ENCODE results near the gene ANGPTL2.

The ANGPTL2 gene

GRCh38 chr9:127139775-127140174, 17.3 kb upstream of the ANGPTL2 start:
- H3K9me2 ChIP-seq (replicated peaks; ENCODE audit: insufficient read depth, low read length), result no peaks in the 10 kb centered on the region
- no peak overlapping the region for H3K4me2 ChIP-seq (ENCODE audit: low read depth, low read length)
- H3K9me3 ChIP-seq (replicated peaks; ENCODE audit: insufficient read depth, low read length), result no peaks in the 10 kb centered on the region
- H3K9ac ChIP-seq (ENCODE audit: low read length), result no peak overlapping the region
- H3K79me2 ChIP-seq (ENCODE audit: low read length), result no peaks in the 10 kb centered on the region
- no peaks in the 10 kb centered on the region for H3F3A ChIP-seq (ENCODE audit: insufficient read depth, low read length)
- H3K4me3 ChIP-seq (ENCODE audit: low read length), result no peak overlapping the region
- H3K27ac ChIP-seq (ENCODE audit: low read length), result no peak overlapping the region
- H3K27me3 ChIP-seq (replicated peaks; ENCODE audit: insufficient read depth, low read length), result no peaks in the 10 kb centered on the region
- no peak for DNase-seq
- H3K36me3 ChIP-seq (replicated peaks; ENCODE audit: insufficient read depth, low read length), result no peaks in the 10 kb centered on the region
- no peak overlapping the region for H2AFZ ChIP-seq (ENCODE audit: low read length)
- H4K20me1 ChIP-seq (ENCODE audit: insufficient read depth, low read length), result no peaks in the 10 kb centered on the region
- no peaks in the 10 kb centered on the region for H3K4me1 ChIP-seq (ENCODE audit: low read length)
- TF ChIP-seq CTCF (IDR thresholded peaks at IDR 0.05; ENCODE audit: low read length) (no peak), EZH2phosphoT487 (IDR thresholded peaks at IDR 0.05; ENCODE audit: low read length) (no peak)

GRCh38 chr9:127139071-127139731, 16.8 kb upstream of the ANGPTL2 start:
- TF ChIP-seq CTCF (IDR thresholded peaks at IDR 0.05; ENCODE audit: low read length) (no peak), EZH2phosphoT487 (IDR thresholded peaks at IDR 0.05; ENCODE audit: low read length) (no peak), EZH2 (optimal IDR thresholded peaks at IDR 0.05; ENCODE audit: low read depth, low read length) (no peak)
- no peak for DNase-seq
- no peak overlapping the region for H2AFZ ChIP-seq (ENCODE audit: low read length)

GRCh38 chr9:127138444-127138843, 16.0 kb upstream of the ANGPTL2 start:
- H3K4me2 ChIP-seq (ENCODE audit: low read depth, low read length), result no peak overlapping the region
- no peaks in the 10 kb centered on the region for H4K20me1 ChIP-seq (ENCODE audit: insufficient read depth, low read length)
- H3K79me2 ChIP-seq (ENCODE audit: low read length), result no peaks in the 10 kb centered on the region
- no peaks in the 10 kb centered on the region for H3K4me1 ChIP-seq (ENCODE audit: low read length)
- H3F3A ChIP-seq (ENCODE audit: insufficient read depth, low read length), result no peaks in the 10 kb centered on the region
- no peak overlapping the region for H3K27ac ChIP-seq (ENCODE audit: low read length)
- H2AFZ ChIP-seq (ENCODE audit: low read length), result no peak overlapping the region
- no peak for DNase-seq
- no peaks in the 10 kb centered on the region for H3K27me3 ChIP-seq (replicated peaks; ENCODE audit: insufficient read depth, low read length)
- H3K4me3 ChIP-seq (ENCODE audit: low read length), result no peak overlapping the region
- H3K9me2 ChIP-seq (replicated peaks; ENCODE audit: insufficient read depth, low read length), result no peaks in the 10 kb centered on the region
- H3K9ac ChIP-seq (ENCODE audit: low read length), result no peak overlapping the region
- H3K9me3 ChIP-seq (replicated peaks; ENCODE audit: insufficient read depth, low read length), result no peaks in the 10 kb centered on the region
- TF ChIP-seq EZH2 (optimal IDR thresholded peaks at IDR 0.05; ENCODE audit: low read depth, low read length), result no peak
- TF ChIP-seq CTCF (IDR thresholded peaks at IDR 0.05; ENCODE audit: low read length), result no peak
- no peak for TF ChIP-seq EZH2phosphoT487 (IDR thresholded peaks at IDR 0.05; ENCODE audit: low read length)
- no peaks in the 10 kb centered on the region for H3K36me3 ChIP-seq (replicated peaks; ENCODE audit: insufficient read depth, low read length)

More at GRCh38 chr9:127139071-127139731, 16.8 kb upstream of the ANGPTL2 start:
- H3F3A ChIP-seq (ENCODE audit: insufficient read depth, low read length), result no peaks in the 10 kb centered on the region
- no peaks in the 10 kb centered on the region for H3K36me3 ChIP-seq (replicated peaks; ENCODE audit: insufficient read depth, low read length)
- H3K4me1 ChIP-seq (ENCODE audit: low read length), result no peaks in the 10 kb centered on the region
- no peaks in the 10 kb centered on the region for H4K20me1 ChIP-seq (ENCODE audit: insufficient read depth, low read length)
- H3K4me2 ChIP-seq (ENCODE audit: low read depth, low read length), result no peak overlapping the region
- H3K9ac ChIP-seq (ENCODE audit: low read length), result no peak overlapping the region
- H3K27ac ChIP-seq (ENCODE audit: low read length), result no peak overlapping the region
- no peaks in the 10 kb centered on the region for H3K79me2 ChIP-seq (ENCODE audit: low read length)
- H3K9me3 ChIP-seq (replicated peaks; ENCODE audit: insufficient read depth, low read length), result no peaks in the 10 kb centered on the region
- no peaks in the 10 kb centered on the region for H3K9me2 ChIP-seq (replicated peaks; ENCODE audit: insufficient read depth, low read length)
- no peaks in the 10 kb centered on the region for H3K27me3 ChIP-seq (replicated peaks; ENCODE audit: insufficient read depth, low read length)
- H3K4me3 ChIP-seq (ENCODE audit: low read length), result no peak overlapping the region
